Esophagus mucosa (tissue), 1 donor: ENCODE data around the gene ACTL10. TPM values are rescaled to one million over a fixed set of nuclear protein-coding genes. Genes with fewer than 3 reads are reported as not detected.

Source experiments
- ATAC-seq: fragments of 200-7000 bp; cut with Tn5 transposase; one replicate; pipeline ENCODE4 v1.9.1; 2020
- total RNA-seq: library from RNA; stranded (reverse); gene quantifications from one replicate; pipeline ENCODE4 v1.2.4, GENCODE V29; 2023
- donor health status: DM: yes; HTN: yes; CAD: no.

ACTL10 gene
- total RNA-seq, 1 donor from 2014 or later, result 2.0 TPM

DNA sequence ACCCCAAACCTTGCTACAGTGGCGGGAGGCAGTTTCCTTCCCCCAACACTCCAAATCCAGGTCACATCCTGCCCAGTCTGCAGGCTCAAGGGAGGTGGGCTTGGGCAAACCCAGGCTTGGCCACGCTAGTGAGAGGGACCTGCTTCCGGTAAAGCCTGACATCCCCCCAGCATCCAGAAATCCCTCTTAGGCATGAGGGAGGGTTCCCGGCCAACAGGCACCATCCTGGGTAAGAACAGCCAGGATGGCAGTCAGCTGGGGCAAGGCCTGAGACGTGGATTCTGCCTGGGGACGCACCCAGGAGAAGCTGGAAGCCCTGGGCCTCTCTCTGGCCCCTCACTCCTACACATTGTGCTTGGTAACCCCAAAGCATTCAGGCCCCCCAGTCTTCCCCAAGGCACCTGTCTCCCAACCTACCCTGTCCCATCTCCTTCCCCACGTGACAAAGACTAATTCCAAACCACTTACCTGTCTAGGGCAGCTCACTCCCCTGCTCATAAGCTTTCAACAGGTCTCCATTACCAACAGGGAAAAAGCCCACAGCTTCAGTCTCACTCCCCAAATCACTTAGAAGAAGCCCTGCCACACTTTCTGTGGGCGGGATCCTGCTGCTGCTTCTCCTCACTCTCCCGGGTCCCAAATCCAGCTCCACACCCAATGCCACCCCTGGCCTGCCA lies 2.5 kb upstream of the ACTL10 start:
- ATAC-seq, result no peak

DNA sequence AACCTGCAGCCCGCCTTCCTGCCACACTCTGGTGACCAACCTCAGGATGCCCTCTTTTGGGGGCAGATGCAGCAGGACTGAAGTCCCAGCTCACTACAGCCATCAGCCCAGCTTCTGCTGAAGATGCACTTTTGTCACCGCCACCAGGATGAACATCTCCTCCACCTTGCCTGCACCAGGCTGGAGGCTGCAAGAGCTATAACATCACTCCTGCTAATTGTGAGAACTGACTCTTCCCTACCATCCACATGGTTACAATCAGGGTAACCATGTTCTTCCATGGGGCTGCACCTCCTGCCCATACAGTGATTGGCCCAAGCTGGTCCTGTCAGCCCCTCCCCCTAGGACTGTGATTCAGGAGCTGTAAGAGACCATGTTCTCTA lies 2.0 kb upstream of the ACTL10 start:
- no peak for ATAC-seq

DNA sequence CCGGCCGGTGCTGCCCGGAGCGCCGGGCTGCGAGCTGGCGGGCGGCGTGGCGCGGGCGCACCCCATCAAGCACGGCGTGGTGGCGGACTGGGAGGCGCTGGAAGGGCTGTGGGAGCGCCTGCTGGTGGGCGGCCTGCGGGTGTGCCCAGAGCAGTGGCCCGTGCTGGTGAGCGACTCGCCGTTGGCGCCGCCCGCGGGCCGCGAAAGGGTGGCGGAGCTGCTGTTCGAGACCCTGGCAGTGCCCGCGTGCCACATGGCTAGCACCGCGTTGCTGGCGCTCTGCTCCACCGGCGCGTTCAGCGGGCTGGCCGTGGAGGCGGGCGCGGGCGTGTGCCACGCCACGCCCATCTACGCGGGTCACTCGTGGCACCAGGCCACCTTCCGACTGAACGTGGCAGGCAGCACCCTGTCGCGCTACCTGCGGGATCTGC lies 517 bp downstream of the ACTL10 start:
- ATAC-seq, result peak; percentile 42

DNA sequence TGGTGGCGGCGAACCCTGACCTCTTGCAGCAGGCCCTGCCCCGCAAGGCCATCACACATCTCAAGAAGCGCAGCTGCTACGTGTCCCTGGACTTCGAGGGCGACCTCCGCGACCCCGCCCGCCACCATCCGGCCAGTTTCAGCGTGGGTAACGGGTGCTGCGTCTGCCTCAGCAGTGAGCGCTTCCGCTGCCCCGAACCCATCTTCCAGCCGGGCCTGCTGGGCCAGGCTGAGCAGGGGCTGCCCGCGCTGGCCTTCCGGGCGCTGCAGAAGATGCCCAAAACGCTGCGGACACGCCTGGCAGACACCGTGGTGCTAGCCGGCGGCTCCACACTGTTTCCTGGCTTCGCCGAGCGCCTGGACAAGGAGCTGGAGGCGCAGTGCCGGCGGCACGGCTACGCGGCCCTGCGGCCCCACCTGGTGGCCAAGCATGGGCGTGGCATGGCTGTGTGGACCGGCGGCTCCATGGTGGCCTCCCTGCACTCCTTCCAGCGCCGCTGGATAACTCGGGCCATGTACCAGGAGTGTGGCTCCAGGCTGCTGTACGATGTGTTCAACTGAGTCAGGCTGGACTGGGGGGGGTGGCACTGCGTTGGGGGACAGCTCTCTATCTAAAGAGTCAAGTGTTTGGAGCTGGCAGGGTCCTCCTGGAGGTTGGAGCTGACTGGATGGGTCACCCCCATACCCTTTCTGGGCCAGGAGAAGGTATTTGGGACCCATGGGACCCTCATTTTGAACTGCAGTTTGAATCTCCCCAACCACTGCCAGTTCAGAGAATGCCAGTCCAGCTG lies 1.1 kb downstream of the ACTL10 start:
- peak; percentile 67 for ATAC-seq

DNA sequence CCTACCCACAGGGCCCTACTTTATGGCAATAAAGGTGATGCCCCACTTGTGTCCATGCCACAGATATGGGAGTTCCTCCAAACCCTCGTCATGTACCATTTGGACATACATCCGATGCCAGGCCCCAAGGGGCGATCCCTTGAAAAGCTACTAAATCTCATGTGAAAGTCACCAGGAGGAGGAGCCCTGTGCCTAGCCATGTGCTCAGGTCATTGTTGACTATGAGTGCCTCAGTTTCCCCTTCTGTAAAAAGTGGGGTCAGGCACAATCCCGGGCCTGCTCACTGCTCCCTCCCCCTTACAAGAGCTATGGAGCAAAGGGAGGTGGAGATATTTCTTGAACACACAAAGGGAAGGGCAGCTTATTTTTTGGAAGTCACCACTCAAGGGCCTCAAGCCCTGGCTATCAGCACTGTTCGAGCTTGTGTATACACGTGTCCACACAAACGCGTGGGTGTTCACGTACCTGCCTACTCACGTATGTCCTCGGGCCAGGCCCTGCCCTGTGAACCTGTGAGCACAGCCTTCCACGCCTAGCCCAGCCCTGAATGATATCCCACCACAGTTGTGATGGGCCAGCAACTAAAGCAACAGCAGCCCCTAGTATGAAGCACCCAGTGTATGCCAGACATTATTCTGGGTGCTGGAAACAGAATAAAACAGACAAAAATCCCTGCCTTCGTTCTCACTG lies 1.9 kb downstream of the ACTL10 start:
- no peak for ATAC-seq

DNA sequence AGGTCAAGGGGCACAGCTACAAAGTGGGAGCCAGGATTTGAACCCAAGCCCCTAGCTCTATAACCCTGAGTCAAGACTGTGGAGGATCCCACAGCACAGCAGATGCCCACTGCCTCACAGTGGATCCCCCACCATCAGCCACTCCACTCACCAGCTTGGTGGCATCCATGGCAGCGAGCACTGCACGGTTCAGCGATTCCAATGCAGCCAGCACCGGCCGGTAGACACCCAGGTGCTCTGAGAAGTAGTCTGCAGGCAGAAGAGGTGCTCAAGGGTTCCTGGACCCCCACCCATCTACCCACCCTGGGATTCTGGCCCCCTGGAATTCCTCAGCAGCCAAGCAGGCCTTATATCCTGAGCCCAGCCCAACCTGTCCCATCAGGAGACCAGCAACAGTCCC lies 2.5 kb downstream of the ACTL10 start:
- no peak for ATAC-seq

DNA sequence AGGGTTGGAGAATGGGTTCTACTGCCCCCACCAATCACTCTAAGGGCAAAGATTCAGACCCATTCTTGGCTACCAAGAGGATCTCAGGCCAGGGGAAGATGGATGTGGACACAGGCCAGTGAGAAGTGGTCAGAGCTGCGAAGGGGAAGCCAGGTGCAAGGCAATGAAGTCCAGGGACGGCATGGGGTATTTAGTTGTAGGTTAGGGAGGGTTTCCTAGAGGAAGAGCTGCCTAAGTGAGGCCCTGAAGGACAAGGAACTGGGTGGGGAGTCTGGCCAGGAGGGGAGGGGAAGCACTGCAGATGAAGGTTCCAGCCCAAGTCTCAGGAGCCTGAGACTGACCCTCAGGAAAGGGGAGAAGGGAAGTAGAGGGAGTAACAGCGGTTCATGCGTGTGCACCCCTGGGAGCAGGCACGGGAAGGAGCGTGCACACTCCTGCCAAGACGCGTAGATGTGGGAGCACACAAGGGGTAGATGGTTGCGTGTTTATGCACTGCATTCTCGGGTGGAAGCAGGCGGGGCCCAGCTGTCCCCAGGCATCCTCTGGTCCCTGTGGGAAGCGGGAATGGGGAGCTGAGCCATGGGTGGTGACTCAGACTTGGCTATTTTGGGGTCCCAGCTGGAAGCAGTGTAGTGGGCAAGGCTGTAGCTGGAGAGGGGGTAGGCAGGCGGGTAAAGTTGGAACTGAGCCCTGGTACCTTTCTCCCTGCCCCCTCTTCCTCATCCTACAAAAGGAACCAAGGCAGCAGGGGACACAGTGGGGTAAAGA lies 3.3 kb downstream of the ACTL10 start:
- no peak for ATAC-seq

DNA sequence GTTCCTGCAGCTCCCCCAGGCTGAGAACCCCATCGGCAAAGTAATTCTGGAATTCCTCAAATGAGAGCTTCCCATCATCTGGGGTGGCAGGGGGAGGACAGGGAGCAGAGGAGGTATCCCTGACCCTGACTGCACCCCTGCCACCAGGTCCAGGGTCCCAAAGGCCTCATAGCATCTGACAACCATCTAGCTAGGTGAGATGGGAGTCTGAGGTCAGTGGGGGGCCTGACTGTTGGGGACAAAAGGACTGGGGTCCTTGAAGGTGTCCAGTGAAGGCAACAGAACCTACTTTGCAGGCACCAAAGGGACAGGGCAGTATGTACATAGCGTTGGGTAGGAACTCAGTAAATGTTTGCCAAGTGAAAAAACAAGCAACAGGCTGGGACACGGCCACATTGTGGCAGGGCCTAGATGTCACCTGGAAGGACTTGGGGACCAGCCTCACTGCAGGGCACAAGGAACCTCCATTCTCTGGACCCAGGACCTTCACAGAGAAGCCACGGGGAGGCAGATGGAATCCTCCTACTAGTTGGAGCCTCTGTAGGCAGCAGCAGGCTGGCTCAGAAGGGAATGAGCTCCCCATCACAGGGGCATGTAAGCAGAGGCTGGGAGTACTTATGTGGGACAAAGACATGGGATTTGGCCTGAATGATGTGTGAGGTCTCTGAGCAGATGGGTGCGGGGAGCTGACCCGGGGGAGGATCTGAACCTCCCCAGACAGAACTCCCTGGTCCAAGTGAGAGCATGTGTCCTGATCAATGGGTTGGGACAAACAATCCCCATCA lies 4.2 kb downstream of the ACTL10 start:
- no peak for ATAC-seq

DNA sequence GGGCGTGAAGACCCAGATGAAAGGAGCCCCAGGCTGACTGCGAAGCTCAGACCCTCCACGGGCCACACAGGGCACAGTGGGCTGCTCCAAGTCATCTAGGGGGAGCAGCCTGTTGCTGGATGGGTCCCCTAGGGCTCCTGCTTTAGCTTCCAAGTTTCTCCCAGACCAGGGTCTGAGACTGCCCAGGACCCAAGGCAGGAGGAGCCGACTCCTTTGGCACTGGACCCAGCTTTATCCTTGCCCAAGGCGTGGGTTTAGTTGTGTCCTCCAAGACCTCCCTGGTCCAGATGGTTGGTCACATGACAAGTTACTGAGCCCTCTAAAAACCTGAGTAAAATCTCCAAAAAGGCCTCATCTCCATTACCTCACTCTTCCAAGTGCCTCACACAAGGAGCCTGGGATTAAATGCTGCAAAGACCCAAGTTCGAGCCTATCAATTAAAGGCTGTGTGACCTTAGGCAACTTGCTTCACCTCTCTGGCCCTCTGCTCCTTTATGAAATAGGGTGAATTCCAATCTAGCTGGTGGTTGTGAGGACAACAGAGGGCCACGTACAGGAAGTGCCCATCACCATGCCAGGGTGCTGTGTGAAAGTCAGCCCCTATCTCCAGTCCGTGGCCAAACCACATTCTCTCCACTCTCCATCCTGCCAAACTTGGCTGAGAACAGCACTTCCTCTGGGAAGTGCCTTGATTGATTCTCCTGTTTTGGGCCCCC lies 5.0 kb downstream of the ACTL10 start:
- no peak for ATAC-seq

DNA sequence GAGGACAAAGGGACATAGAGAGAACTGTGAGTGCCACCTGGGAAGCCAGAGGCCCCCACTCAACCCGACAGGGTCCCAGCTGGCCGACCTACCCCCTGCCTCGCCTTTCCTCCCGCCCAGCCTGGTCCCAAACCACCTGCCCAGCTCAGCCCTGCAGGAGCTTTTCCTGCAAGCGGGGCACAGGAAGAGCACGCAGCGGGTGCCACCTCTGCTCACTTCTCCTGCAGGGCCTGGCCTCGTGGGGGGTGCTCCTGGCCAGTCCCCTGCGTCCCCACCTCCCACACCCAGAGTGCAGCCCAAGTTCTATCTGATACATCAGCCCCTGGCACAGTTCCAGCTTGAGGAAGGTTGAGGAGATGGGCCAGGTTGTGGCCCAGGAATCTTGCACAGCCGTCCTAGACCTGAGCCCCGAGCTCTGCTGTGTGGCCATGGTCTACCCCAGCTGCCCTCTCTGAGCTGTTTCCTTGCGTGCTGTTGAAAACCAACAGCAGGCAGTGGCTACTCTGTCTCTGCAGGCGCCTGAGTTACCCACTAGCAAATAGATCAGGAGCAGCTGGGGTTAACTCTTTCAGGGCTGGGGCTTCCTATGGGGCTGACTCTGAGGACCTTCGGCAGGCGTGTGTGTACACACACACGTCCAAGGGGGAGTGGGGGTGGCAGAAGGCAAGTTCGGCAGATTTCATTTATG lies 5.8 kb downstream of the ACTL10 start:
- no peak for ATAC-seq

DNA sequence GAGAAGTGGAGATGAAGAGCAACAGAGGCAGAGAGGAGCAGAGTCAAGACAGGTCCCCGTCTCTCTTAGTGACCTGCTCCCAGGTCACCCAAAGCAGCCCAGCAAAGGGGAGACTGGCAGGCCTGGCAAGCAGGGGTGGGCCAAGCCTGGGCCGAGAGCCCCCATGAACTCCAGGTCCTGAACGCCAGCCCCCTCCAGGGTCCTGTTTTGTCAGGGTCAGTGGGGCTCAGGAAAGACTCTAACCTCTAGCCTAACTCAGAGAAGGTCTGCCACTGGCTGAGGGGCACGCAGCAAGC lies 6.3 kb downstream of the ACTL10 start:
- ATAC-seq, result no peak

DNA sequence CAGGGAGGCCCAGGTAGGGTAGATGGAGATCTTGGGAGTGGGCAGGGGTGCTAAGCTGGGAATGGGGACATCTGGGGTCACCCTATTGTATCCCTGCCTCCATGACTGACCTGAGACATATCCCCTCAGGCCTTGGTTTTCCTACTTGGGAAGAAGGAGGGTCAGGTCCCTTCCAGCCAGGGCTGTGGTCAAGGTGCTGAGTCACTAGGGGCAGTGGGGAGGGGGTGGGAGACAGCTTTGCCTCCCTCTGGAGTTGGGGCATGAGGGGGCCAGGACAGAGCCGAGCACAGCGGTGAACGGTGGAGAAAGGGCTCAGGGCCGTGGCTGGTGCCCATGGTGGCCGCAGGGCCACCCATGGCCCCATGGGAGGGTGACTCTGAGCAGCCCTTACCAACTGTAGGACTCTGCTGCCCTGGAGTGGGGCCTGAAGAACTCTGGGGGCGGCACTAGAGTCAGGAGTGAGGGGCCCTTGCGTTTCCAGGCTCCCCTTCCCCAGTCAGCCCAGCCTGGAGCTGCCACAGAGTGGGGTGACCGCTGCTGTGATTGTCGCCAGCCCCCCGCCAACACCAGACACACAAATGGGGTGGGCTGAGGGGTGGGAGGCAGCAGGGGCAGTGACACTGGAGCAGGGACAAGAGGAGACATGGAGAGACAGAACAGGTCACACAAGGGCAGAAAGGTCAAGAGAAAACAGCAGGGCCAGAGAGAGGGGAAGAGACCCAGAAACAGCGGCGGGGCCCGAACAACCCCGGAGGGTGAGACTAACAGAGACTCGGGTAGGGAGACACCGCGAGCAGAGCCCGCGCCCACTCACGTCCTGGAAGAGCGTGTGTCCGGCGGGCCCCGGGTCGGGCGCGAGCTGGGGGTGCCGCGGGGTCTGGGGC lies 6.9 kb downstream of the ACTL10 start:
- ATAC-seq, result no peak

DNA sequence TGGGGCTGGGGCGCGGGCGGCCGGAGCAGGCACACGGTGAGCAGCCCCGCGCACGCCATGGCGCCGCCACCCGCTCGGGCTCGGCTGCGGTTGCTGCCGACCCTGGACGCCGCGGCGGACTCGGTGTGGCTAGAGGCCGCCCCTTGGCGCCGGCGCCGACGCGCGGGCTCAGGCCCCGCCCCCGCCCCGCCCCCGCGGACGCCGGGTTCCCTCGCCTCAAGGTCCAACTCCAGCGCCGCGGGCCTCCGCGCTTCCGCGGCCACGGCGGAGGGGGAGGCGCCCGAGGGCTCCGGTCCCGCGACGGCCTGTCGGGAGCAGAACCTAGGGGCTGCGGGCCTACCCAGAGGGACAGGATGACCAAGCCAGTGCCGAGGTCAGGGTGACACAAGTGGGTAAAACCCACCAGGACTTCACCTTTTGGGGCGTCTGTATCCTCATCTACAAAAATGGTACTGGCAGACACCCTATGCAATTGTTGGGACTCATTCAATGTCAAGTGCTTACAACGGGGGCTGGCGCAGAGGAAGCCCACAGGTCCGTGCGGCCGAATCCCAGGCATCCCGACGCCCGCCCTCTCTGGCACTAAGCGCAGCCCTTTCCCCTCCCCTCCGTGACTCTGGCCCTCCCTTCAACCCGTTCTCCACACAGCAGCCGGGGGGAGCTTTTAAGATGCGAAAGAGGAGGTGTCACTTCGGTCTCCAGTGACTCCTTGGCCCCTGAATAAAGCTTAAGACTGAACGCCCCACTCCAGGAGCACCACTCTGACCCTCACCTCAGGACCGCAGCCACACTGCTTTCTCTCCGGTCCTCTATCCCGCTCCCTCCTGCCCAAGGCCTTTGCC lies 7.8 kb downstream of the ACTL10 start, which contains the start of gene NECAB3:
NECAB3 (minus strand) TSS at position 135 of the 842 bp plus-strand sequence; CDS start at position 59, 76 bp downstream.
- peak; percentile 80 for ATAC-seq

DNA sequence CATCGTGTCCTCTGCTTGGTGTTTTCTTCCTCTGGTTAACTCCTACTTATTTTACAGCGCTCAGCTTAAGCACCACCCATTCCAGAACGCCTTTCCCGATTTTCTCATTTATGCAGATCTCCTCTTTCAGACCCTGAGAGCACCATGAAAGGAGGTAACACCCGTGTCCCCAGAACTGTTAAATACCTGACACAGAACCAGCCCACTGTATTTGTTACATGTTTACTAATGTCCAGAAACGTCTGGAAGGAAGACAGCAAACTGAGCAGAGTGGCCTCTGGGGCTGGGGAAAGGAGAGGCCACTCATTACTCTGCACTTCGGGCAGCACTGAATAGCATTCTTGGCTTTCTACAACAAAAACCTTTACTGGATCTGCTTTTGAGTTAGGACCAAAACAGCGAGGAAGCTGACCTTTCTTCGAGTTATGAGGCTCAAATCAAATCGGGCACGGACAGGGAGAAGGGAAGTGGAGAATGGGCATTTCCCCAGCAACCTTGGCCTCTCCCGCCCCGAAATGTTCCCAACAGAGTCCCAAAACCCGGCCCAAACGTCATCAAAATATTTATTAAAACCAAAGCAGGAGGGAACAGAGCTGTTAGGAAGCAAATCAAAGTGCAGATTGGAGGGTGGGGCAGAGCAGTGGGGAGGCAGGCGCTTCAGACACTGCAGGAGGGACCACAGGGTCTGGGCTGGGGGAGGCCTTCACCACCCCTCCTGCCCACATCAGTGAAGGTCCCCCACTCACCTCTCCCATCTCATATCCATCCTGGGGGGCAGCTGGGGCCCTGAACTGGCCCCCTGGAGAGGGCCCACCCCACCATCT lies 8.6 kb downstream of the ACTL10 start:
- no peak for ATAC-seq

DNA sequence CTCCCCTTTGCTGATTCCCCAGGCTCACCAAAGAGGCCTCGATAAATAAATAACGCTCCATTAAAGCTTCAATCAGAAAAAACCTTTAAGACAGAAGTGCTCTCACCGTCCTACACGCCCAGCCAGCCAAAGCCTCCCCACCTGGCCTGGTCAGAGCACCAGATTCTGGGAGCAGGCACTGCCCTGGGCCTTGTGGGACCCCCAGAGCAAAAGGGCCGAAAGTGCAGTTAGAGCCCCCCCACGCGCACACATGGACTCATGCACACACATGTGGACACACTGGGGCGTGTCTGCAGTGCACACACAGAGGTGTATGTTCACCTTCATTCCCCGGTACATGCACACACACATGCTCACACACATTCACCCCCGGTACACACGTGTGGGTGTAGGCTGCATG lies 9.4 kb downstream of the ACTL10 start:
- no peak for ATAC-seq

DNA sequence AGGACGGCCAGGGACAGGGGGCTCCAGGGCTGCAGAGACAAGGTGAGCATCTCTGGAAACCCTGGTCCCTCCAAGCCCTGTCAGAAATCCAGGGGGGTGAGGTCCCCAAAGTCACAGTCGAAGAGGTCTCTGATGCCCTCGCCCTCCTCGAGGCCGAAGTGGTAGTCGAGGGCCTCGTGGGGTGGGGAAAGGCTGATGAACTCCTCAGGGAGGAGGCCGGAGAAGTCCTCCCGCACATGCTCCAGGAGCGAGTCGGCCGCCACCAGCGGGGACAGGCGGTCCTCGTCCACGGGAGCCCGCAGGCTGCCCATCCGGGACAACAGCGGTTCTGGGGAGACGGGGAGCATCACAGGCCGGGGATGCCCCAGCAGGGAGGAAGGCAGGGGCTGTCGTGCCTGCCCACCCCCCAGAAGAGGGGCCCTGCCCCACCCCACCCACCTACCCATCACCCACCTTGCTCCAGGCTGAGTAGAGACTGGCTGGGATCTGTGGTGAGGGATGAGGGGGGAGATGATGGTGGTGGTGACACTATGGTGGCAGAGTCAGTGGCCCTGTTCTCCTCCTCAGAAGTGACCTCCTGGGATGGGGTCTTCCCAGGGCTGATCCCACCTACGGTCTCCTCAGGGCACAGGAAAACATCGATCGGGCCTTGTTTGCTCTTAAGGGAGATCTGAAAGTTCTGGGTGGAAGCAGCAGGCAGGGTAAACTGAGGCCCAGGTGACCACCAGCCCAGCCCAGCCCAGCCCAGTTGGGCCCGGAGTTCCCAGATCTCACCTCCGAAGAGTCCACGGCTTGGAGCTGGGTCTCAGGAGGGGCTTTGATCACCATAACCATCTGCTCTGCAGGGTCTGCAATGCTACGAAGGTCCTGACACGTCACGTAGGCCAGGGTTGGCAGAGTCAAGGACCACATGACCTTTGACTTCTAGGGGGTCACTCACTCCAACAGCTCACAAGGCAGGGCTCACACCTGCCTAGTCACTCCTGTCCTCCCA lies 10.2 kb downstream of the ACTL10 start:
- ATAC-seq, result no peak
